CD14-positive monocyte (primary cell): Measurements from ENCODE around the gene EIF1B. TPM values are rescaled to one million over a fixed set of nuclear protein-coding genes. Genes with fewer than 3 reads are reported as not detected.

Source experiments
- DNase-seq, 3 donors: peaks; one replicate each; pipeline ENCODE4 v3.0.0-alpha.2; 2011 to 2022
- H2AFZ ChIP-seq: 2 replicates; pipeline ENCODE4 v1.6.0; 2012; ENCODE audit warnings: mild to moderate bottlenecking, low read depth, low read length, inconsistent platforms; ENCODE audit not compliant: insufficient read depth, poor library complexity, severe bottlenecking
- H3K27ac ChIP-seq, 2 donors: 1 replicate in 1 of 2; 2 replicates in 1 of 2; pipeline ENCODE4 v1.5.1; 2012 to 2013; ENCODE audit warnings: low read length in 2 of 2, control low read depth in 1 of 2, inconsistent platforms in 1 of 2, low read depth in 1 of 2, mild to moderate bottlenecking in 1 of 2
- H3K27me3 ChIP-seq, 2 donors: one replicate each; pipeline versions ENCODE4 v1.6.0 to v1.6.1; 2011 to 2013; ENCODE audit warnings: low read length in 2 of 2; ENCODE audit not compliant: control insufficient read depth in 2 of 2, insufficient read depth in 2 of 2
- H3K36me3 ChIP-seq, 2 donors: replicated peaks in 1 of 2; 1 replicate in 1 of 2; 2 replicates in 1 of 2; pipeline versions ENCODE4 v1.5.1 to v1.6.1; 2012 to 2013; ENCODE audit warnings: low read length in 2 of 2, control low read depth in 1 of 2, inconsistent platforms in 1 of 2, mild to moderate bottlenecking in 1 of 2; ENCODE audit not compliant: insufficient read depth in 2 of 2, control insufficient read depth in 1 of 2
- H3K4me1 ChIP-seq, 2 donors: 1 replicate in 1 of 2; 2 replicates in 1 of 2; pipeline versions ENCODE4 v1.5.1 to v1.6.1; 2012 to 2013; ENCODE audit warnings: low read length in 2 of 2, control low read depth in 1 of 2, inconsistent platforms in 1 of 2, mild to moderate bottlenecking in 1 of 2, moderate library complexity in 1 of 2; ENCODE audit not compliant: insufficient read depth in 2 of 2, control insufficient read depth in 1 of 2
- H3K4me2 ChIP-seq: replicated peaks from 2 replicates; pipeline ENCODE3; 2012; ENCODE audit warnings: low read length, moderate library complexity, mild to moderate bottlenecking; ENCODE audit not compliant: poor library complexity, severe bottlenecking; ENCODE audit errors: extremely low read depth
- H3K4me3 ChIP-seq, 3 experiments: fragments of 200-600 bp in 1 of 3; sonication (generic) in 1 of 3; replicated peaks in 1 of 3; 1 replicate in 2 of 3; 2 replicates in 1 of 3; pipeline ENCODE4 v1.5.1; 2011 to 2013; ENCODE audit warnings: low read length in 3 of 3, mild to moderate bottlenecking in 3 of 3, control low read depth in 2 of 3, low read depth in 2 of 3, inconsistent platforms in 1 of 3, moderate library complexity in 1 of 3
- H3K79me2 ChIP-seq: 2 replicates; pipeline ENCODE4 v1.6.0; 2012; ENCODE audit warnings: mild to moderate bottlenecking, control low read depth, inconsistent platforms, low read length, moderate library complexity; ENCODE audit not compliant: insufficient read depth
- H3K9ac ChIP-seq: 2 replicates; pipeline ENCODE4 v1.6.0; 2017; ENCODE audit warnings: low read length, mild to moderate bottlenecking; ENCODE audit not compliant: insufficient read depth, poor library complexity, severe bottlenecking
- H3K9me3 ChIP-seq, 2 donors: replicated peaks in 1 of 2; 1 replicate in 1 of 2; 2 replicates in 1 of 2; pipeline versions ENCODE4 v1.5.1 to v1.6.1; 2012 to 2013; ENCODE audit warnings: low read length in 2 of 2, control low read depth in 1 of 2; ENCODE audit not compliant: control insufficient read depth in 1 of 2, insufficient read depth in 1 of 2
- H4K20me1 ChIP-seq: 2 replicates; pipeline ENCODE4 v1.6.0; 2012; ENCODE audit warnings: mild to moderate bottlenecking, low read length, control low read depth, moderate library complexity; ENCODE audit not compliant: insufficient read depth
- H3K27ac Mint-ChIP-seq, 7 donors: one replicate each; pipeline ENCODE4 v1.8.0; 2020; ENCODE audit warnings: mild to moderate bottlenecking in 7 of 7, mixed read lengths in 7 of 7, moderate library complexity in 6 of 7, inconsistent platforms in 2 of 7
- H3K27me3 Mint-ChIP-seq, 3 donors: one replicate each; pipeline ENCODE4 v1.8.0; 2021 to 2022; ENCODE audit warnings: low read depth in 3 of 3, mild to moderate bottlenecking in 3 of 3, mixed read lengths in 3 of 3, moderate library complexity in 3 of 3, inconsistent platforms in 1 of 3
- H3K36me3 Mint-ChIP-seq, 2 donors: one replicate each; pipeline ENCODE4 v1.8.0; 2020; ENCODE audit warnings: mixed read lengths in 2 of 2, inconsistent platforms in 1 of 2, mild to moderate bottlenecking in 1 of 2
- H3K4me1 Mint-ChIP-seq: one replicate; pipeline ENCODE4 v1.8.0; 2020; ENCODE audit warnings: mild to moderate bottlenecking, mixed read lengths
- H3K4me3 Mint-ChIP-seq, 2 donors: one replicate each; pipeline ENCODE4 v1.8.0; 2020; ENCODE audit warnings: mild to moderate bottlenecking in 2 of 2, mixed read lengths in 2 of 2, moderate library complexity in 1 of 2
- H3K9me3 Mint-ChIP-seq, 7 donors: one replicate each; pipeline ENCODE4 v1.8.0; 2020 to 2022; ENCODE audit warnings: mixed read lengths in 7 of 7, mild to moderate bottlenecking in 6 of 7, moderate library complexity in 6 of 7, inconsistent platforms in 2 of 7
- CTCF ChIP-seq: fragments of 200-600 bp; IDR thresholded peaks from one replicate; pipeline ENCODE4 v1.8.0; 2022; ENCODE audit warnings: antibody characterized with exemption, mild to moderate bottlenecking
- whole genome bisulfite sequencing: methylation state at CpG from one replicate; pipeline ENCODE4 v1.1.5; 2013; ENCODE audit warnings: missing lambda C conversion rate; ENCODE audit not compliant: insufficient coverage; 5-methylcytosine and 5-hydroxymethylcytosine counted together
- intact Hi-C, 2 donors: fragments of 100-400 bp; cut with micrococcal nuclease; formaldehyde crosslinking; loops; one replicate each; pipeline versions ENCODE4 v1.15.0 to v1.15.1; 2023
- polyA plus RNA-seq, 3 donors: library from polyadenylated mRNA; depleted of rRNA in 1 of 3; unstranded in 2 of 3; stranded (reverse) in 1 of 3; fragments of 300-500 nt in 2 of 3; fragments of >200 nt in 1 of 3; fragmentation: Illumina TruSeq in 2 of 3; gene quantifications; 1 replicate in 2 of 3; 2 replicates in 1 of 3; pipeline ENCODE4 v1.2.3, GENCODE V29; 2012 to 2021

EIF1B gene
- polyA plus RNA-seq, 3 donors: 51.8 to 95.4 (median 70.8) TPM

- intact Hi-C loops: no loop called here
- TF ChIP-seq CTCF: no peak
- Mint-ChIP-seq H3K27ac (no peak overlapping the region), H3K36me3 (no peaks in the 10 kb centered on the region), H3K9me3 (no peaks in the 10 kb centered on the region), H3K27me3 (peaks cover 2 to 6% (median 2%) of the 10 kb centered on the region in 3 donors), H3K4me1 (no peaks in the 10 kb centered on the region), H3K4me3 (no peak overlapping the region)
- H3K27ac ChIP-seq: no peak overlapping the region
- H3K36me3 ChIP-seq: no peaks in the 10 kb centered on the region
- H3K4me2 ChIP-seq: no peak overlapping the region
- no peaks in the 10 kb centered on the region for H3K9me3 ChIP-seq
- no peaks in the 10 kb centered on the region for H3K27me3 ChIP-seq
- WGBS: 50% methylated on average over 1 of the region's 2 CpGs
- H4K20me1 ChIP-seq: no peaks in the 10 kb centered on the region
- H3K4me3 ChIP-seq: no peak overlapping the region
- no peaks in the 10 kb centered on the region for H3K79me2 ChIP-seq
- H2AFZ ChIP-seq: no peak overlapping the region
- no peak overlapping the region for H3K9ac ChIP-seq
- DNase-seq: no peak
- no peaks in the 10 kb centered on the region for H3K4me1 ChIP-seq
Measured at GRCh38 chr3:40321818-40322217, 12.3 kb downstream of the EIF1B start.

GRCh38 chr3:40323946-40324345, 14.4 kb downstream of the EIF1B start:
- intact Hi-C loops: no loop called here
- H3K36me3 Mint-ChIP-seq: no peaks in the 10 kb centered on the region
- Histone ChIP-seq H3K36me3 (no peaks in the 10 kb centered on the region), H3K9me3 (no peaks in the 10 kb centered on the region), H3K4me3 (no peak overlapping the region), H2AFZ (no peak overlapping the region), H3K79me2 (no peaks in the 10 kb centered on the region), H3K27me3 (no peaks in the 10 kb centered on the region), H3K4me1 (no peaks in the 10 kb centered on the region), H3K9ac (no peak overlapping the region), H4K20me1 (no peaks in the 10 kb centered on the region), H3K4me2 (no peak overlapping the region), H3K27ac (no peak overlapping the region)
- no peak for TF ChIP-seq CTCF
- peaks cover 2 to 6% (median 2%) of the 10 kb centered on the region in 3 donors for H3K27me3 Mint-ChIP-seq
- H3K9me3 Mint-ChIP-seq: no peaks in the 10 kb centered on the region
- 100% methylated on average over 1 of the region's 5 CpGs for WGBS
- H3K4me1 Mint-ChIP-seq: no peaks in the 10 kb centered on the region
- no peak for DNase-seq
- no peak overlapping the region for H3K4me3 Mint-ChIP-seq
- no peak overlapping the region for H3K27ac Mint-ChIP-seq
